Lung (tissue), 16 donors: ENCODE measurements around the gene TNFRSF11A. TPM values are rescaled to one million over a fixed set of nuclear protein-coding genes. Genes with fewer than 3 reads are reported as not detected.

ENCODE experiments used
- ATAC-seq: fragments of 200-7000 bp; cut with Tn5 transposase; one replicate; pipeline ENCODE4 v1.9.1; 2020; ENCODE audit warnings: moderate number of reproducible peaks; ENCODE audit not compliant: insufficient read depth, low FRiP score
- DNase-seq, 3 donors: peaks; one replicate each; pipeline ENCODE4 v3.0.0-alpha.2; 2013 to 2017
- H3K27ac ChIP-seq, 2 donors: one replicate each; pipeline ENCODE4 v1.5.1; 2013; ENCODE audit warnings: mild to moderate bottlenecking in 2 of 2, moderate library complexity in 2 of 2, control low read depth in 1 of 2, inconsistent platforms in 1 of 2, low read depth in 1 of 2, low read length in 1 of 2
- H3K27me3 ChIP-seq, 3 donors: one replicate each; pipeline ENCODE4 v1.5.1; 2013; ENCODE audit warnings: low read length in 2 of 3; ENCODE audit not compliant: control insufficient read depth in 3 of 3, insufficient read depth in 3 of 3
- H3K36me3 ChIP-seq, 4 donors: one replicate each; pipeline ENCODE4 v1.5.1; 2013; ENCODE audit warnings: low read length in 4 of 4, mild to moderate bottlenecking in 1 of 4, moderate library complexity in 1 of 4; ENCODE audit not compliant: control insufficient read depth in 4 of 4, insufficient read depth in 4 of 4
- H3K4me1 ChIP-seq, 5 donors: one replicate each; pipeline ENCODE4 v1.5.1; 2013; ENCODE audit warnings: low read length in 5 of 5, mild to moderate bottlenecking in 2 of 5, moderate library complexity in 1 of 5; ENCODE audit not compliant: control insufficient read depth in 5 of 5, insufficient read depth in 5 of 5
- H3K4me3 ChIP-seq: one replicate; pipeline ENCODE4 v1.5.1; 2013; ENCODE audit warnings: mild to moderate bottlenecking, control low read depth, moderate library complexity
- H3K9ac ChIP-seq, 2 donors: one replicate each; pipeline ENCODE4 v1.5.1; 2013; ENCODE audit warnings: low read length in 2 of 2, control low read depth in 1 of 2; ENCODE audit not compliant: insufficient read depth in 1 of 2
- H3K9me3 ChIP-seq, 4 donors: one replicate each; pipeline ENCODE4 v1.5.1; 2013; ENCODE audit warnings: low read length in 3 of 4, mild to moderate bottlenecking in 1 of 4, moderate library complexity in 1 of 4; ENCODE audit not compliant: control insufficient read depth in 4 of 4, insufficient read depth in 3 of 4
- CTCF ChIP-seq: IDR thresholded peaks from 2 replicates; pipeline ENCODE4 v1.5.1; 2012; ENCODE audit warnings: mild to moderate bottlenecking; ENCODE audit errors: control extremely low read depth, extremely low read depth
- WGBS, 2 donors: extraction: QIAGEN DNeasy Blood & Tissue Kit; methylation state at CpG; one replicate each; pipeline ENCODE4 v1.1.7; 2013; 5-methylcytosine and 5-hydroxymethylcytosine counted together
- long read RNA-seq, 5 donors: transcript quantifications; one replicate each; lab custom pipeline, GENCODE V29; 2026
- polyA plus RNA-seq, 2 donors: library from polyadenylated mRNA; stranded (reverse); fragments of 200-250 nt; gene quantifications; one replicate each; pipeline ENCODE4 v1.2.1, GENCODE V29; 2013
- total RNA-seq, 2 donors: library from RNA; depleted of rRNA in 1 of 2; stranded (reverse); fragments of >200 nt in 1 of 2; gene quantifications; one replicate each; pipeline ENCODE4 v1.2.1, GENCODE V29; 2014 to 2021
- donor health status: control.
- donor health status: control.
- donor health status: Bipolar disorder and iron deficiency.
- donor health status: healthy.
- donor health status: DM: yes; HTN: yes; CAD: no.

TNFRSF11A gene
- total RNA-seq (1 to 10 TPM; 4.3 to 7.8 TPM), polyA plus RNA-seq (1 to 10 TPM; 1.0 to 1.2 TPM)
- long read RNA-seq, donor 1 = 0 reads
- long read RNA-seq, donor 2 = 0 reads
- long read RNA-seq, donor 3 = 0 reads
- long read RNA-seq, donor 4 = 0 reads
- long read RNA-seq, donor 5 = 0 reads

DNA sequence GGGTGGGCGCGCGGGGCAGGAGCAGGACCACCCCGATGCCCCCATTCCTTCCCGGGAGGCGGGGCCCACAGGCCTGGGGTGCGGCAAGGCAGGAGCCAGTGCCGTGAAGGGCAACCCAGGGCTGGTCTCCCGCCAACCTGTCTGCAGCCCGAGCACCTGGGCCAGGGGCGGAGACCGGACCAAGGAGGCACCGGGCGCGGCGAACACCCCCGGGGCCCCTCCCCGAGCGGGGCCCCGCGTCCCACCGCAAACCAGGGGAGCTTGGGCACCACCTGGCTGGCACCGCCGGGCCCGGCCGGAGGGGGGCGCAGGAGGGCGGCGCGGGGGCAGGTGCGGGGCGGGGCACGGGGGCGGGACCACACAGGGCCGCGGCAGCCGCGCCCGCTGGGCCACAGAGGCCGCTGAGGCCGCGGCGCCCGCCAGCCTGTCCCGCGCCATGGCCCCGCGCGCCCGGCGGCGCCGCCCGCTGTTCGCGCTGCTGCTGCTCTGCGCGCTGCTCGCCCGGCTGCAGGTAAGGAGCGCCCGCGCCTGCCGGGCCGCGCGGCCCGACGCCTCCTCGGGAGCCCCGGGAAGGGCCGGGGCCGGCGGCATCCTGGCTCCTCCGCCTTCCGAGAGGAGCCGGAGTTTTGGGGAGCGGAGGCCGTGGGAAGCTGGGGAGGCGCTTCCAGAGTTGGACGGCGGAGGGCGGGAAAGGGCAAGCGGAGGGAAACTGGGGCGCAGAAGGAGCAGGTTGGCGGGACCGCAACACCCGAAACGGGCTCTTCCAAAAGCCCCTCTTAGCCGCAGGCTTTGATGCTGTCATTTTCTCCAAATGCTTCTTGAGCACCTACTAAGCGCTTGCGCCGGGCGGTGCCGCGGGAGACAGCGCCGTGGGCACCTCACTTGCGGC lies at the start of gene TNFRSF11A:
Gene TNFRSF11A (plus strand): TSS at position 394 of the 889 bp plus-strand sequence. CDS start 43 bp downstream, at position 437.
- ATAC-seq = peak; percentile 73
- peak in 2 of 3 donors; percentile 29 to 33 for DNase-seq
- peak within 1 kb of the TSS in 1 of 2 donors; percentile 8 for H3K9ac ChIP-seq
- H3K4me3 ChIP-seq = peak within 1 kb of the TSS; percentile 49
- H3K4me1 ChIP-seq = peaks cover 0 to 22% (median 5%) of the 10 kb centered on the region in 5 donors
- peaks cover 0 to 64% (median 61%) of the 10 kb centered on the region in 3 donors for H3K27me3 ChIP-seq
- WGBS, 2 donors = 1 to 2% methylated on average over 50 to 99 of the region's 99 CpGs
- no peak for TF ChIP-seq CTCF
- no peak within 1 kb of the TSS for H3K27ac ChIP-seq
- H3K36me3 ChIP-seq = no peaks in the 10 kb centered on the region
- no peaks in the 10 kb centered on the region for H3K9me3 ChIP-seq

GRCh38 chr18:62277045-62277444 lies 48.1 kb upstream of the TNFRSF11A start:
- Histone ChIP-seq H3K4me1 (peaks cover 0 to 6% (median 0%) of the 10 kb centered on the region in 5 donors), H3K27me3 (no peaks in the 10 kb centered on the region), H3K36me3 (peaks cover 3 to 13% (median 9%) of the 10 kb centered on the region in 4 donors), H3K9me3 (no peaks in the 10 kb centered on the region), H3K9ac (no peak overlapping the region), H3K4me3 (no peak overlapping the region), H3K27ac (no peak overlapping the region)
- DNase-seq (no peak), ATAC-seq (no peak)
- TF ChIP-seq CTCF = no peak
- 90 to 96% methylated on average over 1 of the region's 1 CpG for WGBS, 2 donors

- 68 to 85% methylated on average over 5 of the region's 5 CpGs for WGBS, 2 donors
Measured at GRCh38 chr18:62279561-62279960, 45.5 kb upstream of the TNFRSF11A start.

More at GRCh38 chr18:62279561-62279960, 45.5 kb upstream of the TNFRSF11A start:
- Histone ChIP-seq H3K36me3 (peaks cover 8 to 14% (median 11%) of the 10 kb centered on the region in 4 donors), H3K27me3 (no peaks in the 10 kb centered on the region), H3K4me1 (peaks cover 0 to 11% (median 0%) of the 10 kb centered on the region in 5 donors), H3K27ac (no peak overlapping the region), H3K9me3 (no peaks in the 10 kb centered on the region), H3K4me3 (no peak overlapping the region), H3K9ac (no peak overlapping the region)
- ATAC-seq (no peak), DNase-seq (no peak)
- no peak for TF ChIP-seq CTCF
